NCI-H524 (cell line): ENCODE results near the gene MCM10.
A peak's percentile ranks its signal among the peaks of the same experiment; 100 is the strongest.
"Not testable (repeated sequence)": the region's sequence is repeated elsewhere in the genome, so short reads cannot be mapped to it uniquely, and the experiment has no call there.

Source experiments
- DNase-seq, 2 experiments: peaks; one replicate each; lab custom pipeline; 2025; lab: John Stamatoyannopoulos, UW

Gene MCM10

DNA sequence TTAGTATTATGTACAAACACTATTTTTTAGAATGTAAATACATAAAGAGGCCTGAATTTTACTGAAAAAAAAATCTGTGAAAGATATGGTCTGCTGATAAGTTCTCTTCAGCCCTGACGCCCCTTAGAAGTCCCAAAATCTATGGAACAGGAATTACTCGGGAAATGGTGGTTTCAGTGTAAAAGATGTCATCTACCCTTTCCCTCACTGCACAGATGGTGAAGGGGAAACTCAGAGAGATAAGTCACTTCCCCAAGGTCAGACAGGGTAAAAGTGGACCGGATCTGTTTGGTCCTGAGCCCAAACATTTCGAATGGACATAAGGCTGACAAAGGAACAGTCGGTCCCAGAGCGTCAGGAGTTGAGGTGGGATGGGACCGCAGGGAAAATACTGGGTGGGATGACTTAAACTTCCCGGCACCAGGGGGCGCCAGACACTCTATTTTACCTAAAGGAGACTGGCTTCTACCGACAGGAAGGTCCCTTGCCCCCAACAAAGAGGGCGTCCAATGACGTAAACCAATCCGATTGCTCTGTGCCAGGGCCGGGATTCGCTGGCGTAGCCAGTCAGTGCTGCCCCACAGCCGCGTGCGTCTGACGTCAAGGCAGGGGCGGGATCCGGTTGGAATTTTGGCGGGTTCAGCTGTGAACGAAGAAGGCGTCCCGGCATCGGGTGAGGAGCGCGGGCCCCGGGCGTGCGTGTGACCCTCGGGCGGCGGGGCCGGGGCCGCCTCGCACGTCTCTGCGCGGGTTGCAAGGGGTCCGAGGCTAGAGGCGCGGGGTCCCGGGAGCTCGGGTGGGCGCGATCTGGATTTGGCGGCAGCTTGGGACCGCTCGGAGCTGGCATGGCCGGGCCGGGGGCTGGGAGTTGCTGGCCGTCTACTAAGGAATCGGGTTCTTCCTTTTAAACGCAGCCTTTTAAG, at the start of gene MCM10:
MCM10 (plus strand) TSS at position 625 of the 923 bp plus-strand sequence. CDS start 2,645 bp downstream, outside the sequence.
- peak; percentile 82 to 92 for DNase-seq

DNA sequence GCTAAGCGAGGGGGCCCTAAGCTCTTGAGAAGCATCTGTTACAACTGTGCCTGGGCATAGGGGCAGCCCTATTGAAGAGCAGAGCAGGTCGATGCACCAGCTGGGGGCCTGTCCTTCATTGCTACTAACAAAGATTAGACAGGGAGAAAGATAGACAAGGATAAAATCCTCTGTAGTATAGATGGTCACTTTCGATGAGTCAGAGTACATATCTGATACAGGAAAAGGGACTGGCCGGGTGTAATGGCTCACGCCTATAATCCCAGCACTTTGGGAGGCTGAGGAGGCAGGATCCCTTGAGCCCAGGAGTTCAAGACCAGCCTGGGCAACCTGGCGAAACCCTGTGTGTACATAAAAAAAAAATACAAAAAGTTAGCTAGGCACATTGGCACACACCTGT, 47.8 kb upstream of the MCM10 start:
- peak; percentile 2 to 63 for DNase-seq

DNA sequence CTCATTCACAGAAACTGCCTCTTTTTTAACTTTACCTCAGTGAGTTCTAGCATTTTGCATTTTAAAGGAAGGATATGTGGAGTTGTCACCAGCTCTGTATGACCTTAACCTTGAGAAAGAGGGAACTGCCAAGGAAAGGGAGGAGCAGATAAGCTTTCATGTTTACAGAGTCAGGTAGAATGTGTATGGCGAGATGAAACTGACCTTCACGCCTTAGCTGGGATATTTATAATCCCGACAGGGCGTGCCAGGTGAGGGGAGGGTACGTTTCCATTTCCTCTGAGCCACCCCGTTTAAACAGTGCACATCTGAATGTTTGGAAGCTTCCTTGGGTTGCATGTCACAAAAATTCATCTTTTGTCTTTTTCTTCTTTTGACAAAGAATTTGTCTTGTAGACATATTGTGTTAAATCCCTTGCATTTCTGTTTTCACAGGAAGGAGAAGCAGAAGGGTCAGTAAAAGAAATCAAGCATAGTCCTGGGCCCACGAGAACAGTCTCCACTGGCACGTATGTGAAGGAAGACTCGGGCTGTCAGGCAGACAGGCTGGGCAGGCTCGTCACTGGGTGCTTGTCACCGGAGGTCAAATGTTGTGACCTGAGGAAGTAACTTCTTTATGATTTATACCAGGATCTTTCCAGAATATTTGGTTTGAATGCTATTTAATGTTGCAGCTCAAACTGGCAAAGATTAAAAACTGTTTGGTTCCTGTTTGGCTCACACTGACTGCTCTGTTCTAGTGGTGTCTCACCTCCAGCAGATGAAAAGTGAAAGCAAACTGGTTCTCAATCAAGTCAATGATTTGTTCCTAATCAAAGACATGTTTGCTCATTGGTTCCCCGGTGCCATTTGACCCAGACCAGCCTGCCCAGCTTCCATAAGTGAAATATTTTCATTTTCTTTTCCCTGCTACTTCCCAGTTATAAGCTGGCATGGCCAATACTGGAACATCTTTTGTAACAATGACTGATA, 45.2 kb upstream of the MCM10 start:
- no peak for DNase-seq

DNA sequence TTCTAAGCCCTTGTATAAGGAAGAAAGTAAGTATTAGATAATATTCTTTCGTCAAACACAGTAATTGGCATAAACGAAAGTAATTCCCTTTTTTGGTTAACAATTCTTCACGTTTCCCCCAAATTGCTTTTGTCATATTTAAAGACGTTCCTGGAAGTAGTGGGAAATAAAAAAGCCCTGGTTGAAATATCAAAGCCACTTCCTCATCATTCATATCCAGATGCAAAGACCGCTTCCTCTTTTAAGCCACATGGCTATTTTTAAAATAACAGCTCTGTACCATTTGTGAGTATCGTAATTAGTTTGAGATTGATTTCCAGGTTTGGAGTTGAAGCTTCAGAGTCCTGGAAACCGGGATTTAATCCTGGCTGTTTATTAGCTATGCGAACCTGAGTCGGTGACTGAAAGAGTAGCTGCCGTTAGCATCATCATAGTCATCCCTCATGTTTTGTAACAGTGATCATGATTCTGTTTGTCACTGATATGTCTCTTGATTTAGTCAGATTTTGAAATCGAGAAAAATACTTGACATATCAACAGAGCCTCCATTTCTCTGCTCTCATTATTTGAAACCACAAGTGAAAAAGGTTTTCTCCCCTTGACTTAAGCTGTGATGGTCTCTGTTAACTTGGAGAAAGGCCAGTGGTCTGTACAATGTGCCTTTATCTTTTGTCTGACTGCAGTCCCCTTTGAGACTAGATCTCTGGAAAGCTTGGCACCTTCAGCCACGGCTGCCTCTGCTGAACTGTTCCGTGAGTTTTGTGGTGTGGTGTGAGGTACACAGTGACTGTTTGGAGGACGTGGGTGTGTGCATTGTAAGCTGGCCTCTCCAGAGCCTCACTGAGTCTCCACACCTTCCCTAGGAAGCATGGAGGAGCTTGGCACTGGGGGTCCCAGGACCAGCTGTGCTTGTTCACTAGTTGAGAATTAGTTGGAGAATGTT, 43.2 kb upstream of the MCM10 start:
- DNase-seq = no peak

DNA sequence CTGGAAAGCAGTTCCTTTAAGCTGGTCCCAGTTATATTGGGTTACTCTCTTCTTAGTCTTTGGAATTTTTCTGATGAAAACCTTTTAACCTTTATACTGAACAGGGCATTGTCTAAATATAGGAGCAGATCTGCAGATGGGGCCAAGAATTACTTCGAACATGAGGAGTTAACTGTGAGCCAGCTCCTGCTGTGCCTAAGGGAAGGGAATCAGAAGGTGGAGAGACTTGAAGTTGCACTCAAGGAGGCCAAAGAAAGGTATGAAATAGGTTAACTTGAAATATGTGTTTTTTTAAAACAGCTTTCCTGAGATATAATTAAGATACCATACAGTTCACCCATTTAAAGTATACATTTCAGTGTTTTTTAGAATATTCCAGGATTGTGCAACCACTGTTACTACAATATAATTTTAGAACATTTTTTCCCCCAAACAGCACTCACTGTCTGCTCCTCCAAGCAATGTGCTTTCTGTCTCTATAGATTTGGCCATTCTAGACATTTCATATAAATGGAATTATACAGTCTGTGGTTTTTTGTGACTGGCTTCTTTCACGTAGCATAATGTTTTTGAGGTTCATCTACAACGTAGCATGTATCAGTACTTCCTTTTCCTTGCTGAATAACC, 42.5 kb upstream of the MCM10 start:
- DNase-seq = no peak

DNA sequence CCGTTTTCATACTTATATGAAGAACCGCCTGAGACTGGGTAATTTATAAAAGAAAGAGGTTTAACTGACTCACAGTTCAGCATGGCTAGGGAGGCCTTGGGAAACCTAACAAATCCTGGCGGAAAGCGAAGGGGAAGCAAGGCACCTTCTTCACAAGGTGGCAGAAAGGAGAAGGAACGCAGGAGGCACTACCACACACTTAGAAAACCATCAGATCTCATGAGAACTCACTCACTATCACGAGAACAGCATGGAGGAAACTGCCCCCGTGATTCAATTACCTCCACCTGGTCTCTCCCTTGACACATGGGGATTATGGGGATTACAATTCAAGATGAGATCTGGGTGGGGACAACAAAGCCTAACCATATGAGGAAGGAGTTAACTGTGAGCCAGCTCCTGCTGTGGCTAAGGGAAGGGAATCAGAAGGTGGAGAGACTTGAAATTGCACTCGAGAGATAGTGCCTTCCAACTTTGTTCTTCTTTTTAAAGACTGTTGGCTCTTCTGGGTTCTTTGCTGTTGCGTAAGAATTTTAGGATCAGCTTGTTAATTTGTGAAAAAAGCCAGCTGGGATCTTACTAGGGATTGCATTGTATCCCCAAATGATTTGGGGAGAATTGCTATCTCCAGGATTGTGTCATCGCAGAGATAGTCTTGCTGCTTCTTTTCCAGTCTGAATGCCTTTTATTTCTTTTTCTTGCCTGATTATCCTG, 40.4 kb upstream of the MCM10 start:
- peak; percentile 1 to 52 for DNase-seq

DNA sequence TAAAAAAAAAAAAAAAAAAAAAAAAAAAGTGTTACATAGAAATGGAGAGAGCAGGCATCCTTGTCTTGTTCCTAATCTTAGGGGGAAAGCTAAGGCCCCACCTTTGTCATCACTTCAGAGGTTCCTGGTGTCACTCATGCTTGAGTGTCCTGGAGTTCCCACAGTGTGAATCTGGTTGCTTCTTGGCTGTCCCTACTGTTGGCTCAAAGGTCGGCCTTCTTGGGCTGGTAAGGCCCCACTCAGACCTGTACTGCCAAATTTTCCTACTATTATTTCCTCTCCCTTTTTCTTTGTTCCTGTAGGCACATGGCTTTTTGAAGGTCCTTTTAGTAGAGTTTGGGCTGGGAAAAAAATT, 39.9 kb upstream of the MCM10 start:
- no peak for DNase-seq

DNA sequence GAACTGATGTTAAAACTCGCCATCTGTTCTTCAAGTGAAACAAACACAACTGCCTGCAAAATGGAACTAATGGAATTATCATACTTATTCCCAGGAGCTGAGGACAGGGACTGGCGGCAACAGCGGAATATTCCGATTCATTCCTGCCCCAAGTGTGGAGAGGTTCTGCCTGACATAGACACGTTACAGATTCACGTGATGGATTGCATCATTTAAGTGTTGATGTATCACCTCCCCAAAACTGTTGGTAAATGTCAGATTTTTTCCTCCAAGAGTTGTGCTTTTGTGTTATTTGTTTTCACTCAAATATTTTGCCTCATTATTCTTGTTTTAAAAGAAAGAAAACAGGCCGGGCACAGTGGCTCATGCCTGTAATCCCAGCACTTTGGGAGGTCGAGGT, 24.7 kb upstream of the MCM10 start:
- no peak for DNase-seq

DNA sequence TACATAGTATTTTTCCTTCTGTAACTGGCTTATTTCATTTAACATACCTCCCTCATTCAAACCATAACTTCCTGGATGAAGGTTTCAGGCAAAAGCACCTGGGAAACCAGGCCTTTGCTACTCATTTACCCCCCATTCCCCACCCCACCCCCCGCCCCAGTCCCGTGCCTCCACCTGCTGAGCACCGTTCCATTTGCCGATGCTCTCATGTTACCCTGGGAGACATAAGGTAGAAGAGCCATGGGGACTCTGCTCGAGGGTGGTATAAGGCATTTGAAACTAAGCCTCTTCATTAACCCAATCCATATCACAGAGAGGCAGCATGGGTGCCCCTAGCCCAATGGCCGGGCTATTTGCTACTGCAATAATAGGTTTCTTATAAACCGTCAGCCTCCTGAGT, 22.2 kb upstream of the MCM10 start:
- DNase-seq = peak; percentile 21 to 56

DNA sequence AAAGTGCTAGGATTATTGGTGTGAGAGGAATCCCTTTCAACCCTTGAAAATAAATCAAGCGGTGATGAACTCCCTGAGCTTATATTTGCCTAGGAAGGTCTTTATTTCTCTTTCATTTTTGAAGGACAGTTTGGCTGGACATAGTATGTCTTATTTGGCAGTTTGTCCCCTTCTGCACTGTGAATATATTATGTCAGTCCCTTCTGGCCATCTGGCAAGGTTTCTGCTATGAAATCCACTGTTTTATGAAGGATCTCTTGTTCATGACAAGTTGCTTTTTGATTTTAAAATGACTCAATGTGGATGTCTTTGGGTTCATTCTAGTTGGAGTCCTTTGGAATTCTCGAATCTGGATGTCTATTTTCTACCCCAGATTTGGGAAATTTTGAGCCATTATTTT, 21.7 kb upstream of the MCM10 start:
- DNase-seq = peak in 1 of 2 experiments; percentile 43

DNA sequence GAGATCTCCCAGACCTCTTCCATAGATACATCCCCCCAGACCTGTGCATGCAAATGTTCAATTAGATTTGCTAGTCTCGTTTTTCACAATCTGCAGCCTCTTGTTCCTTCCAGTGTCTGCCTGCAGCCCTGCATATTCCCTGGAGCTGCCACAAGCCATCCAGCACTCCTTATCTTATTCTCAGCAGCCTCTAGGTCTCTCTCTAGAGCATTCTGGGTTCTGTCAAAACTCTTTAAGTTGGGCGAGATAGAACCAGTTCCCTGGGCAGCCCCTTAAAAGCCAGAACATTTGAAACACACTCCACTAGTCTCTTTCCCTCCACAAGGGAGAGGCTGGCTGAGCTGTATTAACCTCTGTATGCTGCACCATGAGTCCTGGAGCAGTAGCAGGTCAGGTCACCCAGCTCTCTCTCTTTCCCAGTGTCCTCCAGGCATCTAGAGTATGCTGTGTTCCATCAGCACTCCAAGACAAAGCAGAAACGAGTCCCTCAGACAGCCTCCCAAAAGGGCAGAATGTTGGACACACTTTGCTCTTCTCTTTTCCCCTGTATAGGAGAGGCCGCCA, 20.6 kb upstream of the MCM10 start:
- DNase-seq = no peak

DNA sequence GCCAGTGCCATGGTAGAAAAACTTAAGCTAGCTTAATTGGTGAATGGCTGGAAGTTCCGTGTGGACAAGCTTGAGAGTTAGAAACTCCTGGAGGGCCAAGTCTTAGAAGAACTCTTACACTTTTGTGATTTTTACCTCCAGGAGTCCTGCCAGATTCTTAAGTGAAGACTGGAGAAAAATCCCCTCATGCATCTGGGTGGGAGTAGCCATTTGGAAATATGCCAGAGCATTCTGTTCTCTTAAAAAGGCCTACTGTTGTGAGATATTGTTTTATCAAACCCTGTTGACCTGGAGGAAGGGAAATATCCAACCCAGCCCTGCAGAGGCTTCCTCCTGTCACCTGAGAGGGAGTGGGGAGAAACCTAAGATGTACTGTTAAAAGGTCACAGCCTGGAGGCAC, 17.6 kb upstream of the MCM10 start:
- DNase-seq = no peak

DNA sequence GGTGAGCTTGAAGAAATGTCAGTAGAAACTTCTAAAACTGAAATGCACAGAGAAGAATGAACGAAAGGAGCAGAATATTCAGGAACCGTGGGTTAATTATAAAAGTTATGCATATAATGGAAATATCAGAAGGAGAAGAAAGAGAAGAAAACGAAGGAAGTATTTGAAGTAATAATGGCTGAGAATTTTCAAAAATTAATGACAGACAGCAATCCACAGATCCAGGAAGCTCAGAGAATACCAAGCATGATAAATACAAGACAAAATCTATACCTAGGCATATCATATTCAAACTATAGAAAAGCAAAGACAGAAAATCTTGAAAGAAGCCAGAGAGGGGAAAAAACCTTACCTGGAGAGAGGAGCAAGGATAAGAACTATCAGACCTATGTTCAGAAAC, 16.5 kb upstream of the MCM10 start:
- DNase-seq = no peak

DNA sequence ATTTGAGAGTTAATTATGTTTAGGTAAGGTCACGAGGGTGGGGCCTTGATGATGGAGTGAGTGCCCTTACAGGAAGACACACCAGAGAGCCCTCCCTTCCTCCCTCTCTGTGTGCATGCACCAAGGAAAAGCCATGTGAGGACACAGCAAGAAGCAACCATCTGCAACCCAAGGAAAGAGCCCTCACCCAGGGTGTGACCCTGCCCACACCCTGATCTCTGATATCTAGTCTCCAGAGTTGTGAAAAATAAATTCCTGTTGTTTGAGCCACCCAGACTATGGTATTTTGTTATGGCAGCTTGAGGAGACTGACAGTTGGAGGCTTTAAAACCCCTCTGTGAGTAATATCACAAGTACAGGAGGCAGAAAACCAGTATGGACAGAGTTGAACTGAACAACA, 15.0 kb upstream of the MCM10 start:
- DNase-seq = no peak

DNA sequence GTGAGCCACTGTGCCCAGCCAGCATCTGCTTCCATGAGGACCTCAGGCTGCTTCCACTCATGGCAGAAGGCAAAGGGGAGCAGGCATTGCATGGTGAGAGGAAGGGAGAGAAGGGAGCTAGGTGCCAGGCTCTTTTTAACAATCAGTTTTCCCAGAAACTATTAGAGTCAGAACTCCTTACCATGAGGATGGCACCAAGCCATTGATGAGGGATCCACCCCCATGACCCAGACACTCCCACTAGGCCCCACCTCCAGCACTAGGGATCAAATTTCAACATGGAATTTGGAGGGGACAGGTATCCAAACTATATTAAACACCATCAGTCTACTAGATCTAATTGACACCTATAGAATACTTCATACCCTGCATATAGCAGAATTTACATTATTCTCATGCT, 14.2 kb upstream of the MCM10 start:
- no peak for DNase-seq

DNA sequence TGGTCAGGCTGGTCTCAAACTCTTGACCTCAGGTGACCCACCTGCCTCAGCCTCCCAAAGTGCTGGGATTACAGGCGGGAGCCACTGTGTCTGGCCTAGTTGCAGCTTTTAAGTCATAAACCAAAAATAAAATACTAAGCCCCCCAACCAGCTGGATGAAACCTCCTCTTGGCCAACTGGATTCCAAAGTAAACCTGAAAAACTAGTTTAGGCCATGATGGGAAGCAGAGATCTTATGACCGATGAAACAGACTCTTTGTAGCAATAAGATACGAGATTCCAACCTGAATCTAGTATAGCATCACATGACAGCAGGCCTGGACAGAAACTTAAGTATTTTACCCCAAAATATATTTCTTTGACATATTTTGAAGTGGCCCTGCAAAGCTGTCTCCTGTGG, 9.1 kb upstream of the MCM10 start:
- DNase-seq = no peak

DNA sequence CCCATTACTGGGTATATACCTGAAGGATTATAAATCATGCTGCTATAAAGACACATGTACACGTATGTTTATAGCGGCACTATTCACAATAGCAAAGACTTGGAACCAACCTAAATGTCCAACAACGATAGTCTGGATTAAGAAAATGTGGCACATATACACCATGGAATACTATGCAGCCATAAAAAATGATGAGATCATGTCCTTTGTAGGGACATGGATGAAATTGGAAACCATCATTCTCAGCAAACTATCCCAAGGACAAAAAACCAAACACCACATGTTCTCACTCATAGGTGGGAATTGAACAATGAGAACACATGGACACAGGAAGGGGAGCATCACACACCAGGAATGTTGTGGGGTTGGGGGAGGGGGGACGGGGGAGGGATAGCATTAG, 5.5 kb upstream of the MCM10 start:
- DNase-seq = not testable (repeated sequence)

DNA sequence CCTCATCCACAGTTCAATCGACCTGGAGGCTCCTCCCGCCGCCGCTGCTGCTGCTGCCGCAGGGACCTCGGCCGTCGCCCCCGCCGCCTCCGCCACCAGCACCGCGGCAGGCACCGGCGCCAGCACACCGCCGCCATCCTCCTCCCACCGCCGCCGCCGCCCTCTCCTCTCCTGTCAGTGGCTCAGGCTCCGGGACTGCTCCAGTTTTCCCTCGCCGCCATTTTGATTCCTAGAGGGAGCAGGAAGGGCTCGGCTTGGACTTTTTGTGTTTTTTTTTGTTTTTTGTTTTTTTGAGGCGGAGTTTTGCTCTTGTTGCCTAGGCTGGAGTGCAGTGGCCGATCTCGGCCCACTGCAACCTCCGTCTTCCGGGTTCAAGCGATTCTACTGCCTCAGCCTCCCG, 3.0 kb upstream of the MCM10 start:
- DNase-seq = no peak

DNA sequence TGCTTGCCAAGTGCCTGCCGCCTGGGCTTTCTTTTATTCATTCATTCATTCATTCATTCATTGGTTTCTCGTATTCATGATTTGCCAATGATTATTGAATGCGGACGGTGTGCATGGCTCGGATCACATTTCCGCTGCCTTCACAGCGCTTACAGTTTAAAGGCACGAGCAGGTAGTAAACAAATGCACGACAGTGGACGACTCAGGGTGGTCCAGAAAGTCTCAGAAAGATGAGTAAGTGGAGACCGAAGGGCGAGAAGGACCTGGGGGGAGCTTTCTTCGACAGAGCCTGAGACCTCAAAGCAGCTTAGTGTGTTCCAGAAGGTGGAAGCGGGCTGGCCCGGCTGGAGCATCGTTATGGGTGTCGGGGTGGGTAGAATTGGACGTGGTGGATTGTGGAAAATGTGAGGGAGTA, 506 bp downstream of the MCM10 start:
- peak in 1 of 2 experiments; percentile 7 for DNase-seq

DNA sequence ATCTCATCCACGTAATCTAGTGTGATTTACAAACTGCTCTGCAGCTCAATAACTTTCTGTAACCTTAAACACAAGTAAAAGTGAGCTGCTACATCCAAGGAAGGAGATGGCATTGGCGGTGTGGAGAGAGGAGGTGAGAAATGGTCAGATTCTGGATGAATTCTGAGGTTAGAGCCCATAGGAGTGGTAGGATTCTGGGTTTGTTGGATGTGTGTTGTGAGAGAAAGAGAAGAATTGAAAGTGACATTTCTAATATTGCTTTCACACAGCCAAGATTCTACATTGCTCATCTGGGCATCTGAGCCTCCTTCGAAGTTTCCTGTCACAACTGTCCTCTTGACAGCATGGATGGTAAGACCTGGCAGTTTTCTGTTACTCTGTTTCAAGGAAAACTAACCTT, 2.5 kb downstream of the MCM10 start:
- DNase-seq = no peak
